ENCODE results near the gene STX19. TPM values are rescaled to one million over a fixed set of nuclear protein-coding genes. Genes with fewer than 3 reads are reported as not detected.

The STX19 gene
- total RNA-seq, 1 experiment from 2014 or later: not detected

GRCh38 chr3:94043285-94043684, 14.9 kb upstream of the STX19 start:
- Histone ChIP-seq H3K36me3 (ENCODE audit: insufficient read depth, low read length, poor library complexity, severe bottlenecking) (peaks cover 3% of the 10 kb centered on the region), H3K27me3 (replicated peaks; ENCODE audit: insufficient read depth, low read depth, low read length, poor library complexity) (no peaks in the 10 kb centered on the region), H3K27ac (ENCODE audit: low read depth, low read length, poor library complexity, severe bottlenecking) (no peak overlapping the region), H3K4me3 (ENCODE audit: low read depth, low read length, poor library complexity, severe bottlenecking) (no peak overlapping the region), H3K4me1 (ENCODE audit: insufficient read depth, low read length, poor library complexity, severe bottlenecking) (no peaks in the 10 kb centered on the region), H3K9me3 (ENCODE audit: low read depth, low read length, poor library complexity, severe bottlenecking) (no peaks in the 10 kb centered on the region)
- intact Hi-C loops (cut with micrococcal nuclease; ENCODE audit: unreplicated experiment): no loop called here
- no TSS peak for BruUV-seq (replicated peaks)
- no peak for TF ChIP-seq CTCF (conservative IDR thresholded peaks at IDR 0.05; ENCODE audit: low read depth, low read length)
- TF ChIP-seq EZH2 (IDR thresholded peaks at IDR 0.05; ENCODE audit: borderline replicate concordance, low read depth, low read length, poor library complexity, severe bottlenecking): no peak
- ChIA-PET CTCF (no interaction called here), POLR2A (ENCODE audit: low non-redundant PET) (no interaction called here)
- DNase-seq (ENCODE audit: low spot score): no peak

GRCh38 chr3:94036909-94037507, 8.6 kb upstream of the STX19 start:
- H3K27me3 ChIP-seq (replicated peaks; ENCODE audit: insufficient read depth, low read depth, low read length, poor library complexity): no peaks in the 10 kb centered on the region
- no peaks in the 10 kb centered on the region for H3K9me3 ChIP-seq (ENCODE audit: low read depth, low read length, poor library complexity, severe bottlenecking)
- BruUV-seq (replicated peaks): no TSS peak
- no peaks in the 10 kb centered on the region for H3K4me1 ChIP-seq (ENCODE audit: insufficient read depth, low read length, poor library complexity, severe bottlenecking)
- POLR2A ChIA-PET (ENCODE audit: low non-redundant PET): interaction anchor here (0.6 kb wide), 1 partner anchor 52 kb away, joined by 3 read pairs; no protein-coding TSS in a partner anchor
- no peak overlapping the region for H3K27ac ChIP-seq (ENCODE audit: low read depth, low read length, poor library complexity, severe bottlenecking)
- H3K36me3 ChIP-seq (ENCODE audit: insufficient read depth, low read length, poor library complexity, severe bottlenecking): no peaks in the 10 kb centered on the region
- DNase-seq (ENCODE audit: low spot score): peak; percentile 70
- intact Hi-C loops (cut with micrococcal nuclease; ENCODE audit: unreplicated experiment): no loop called here
- CTCF ChIA-PET: no interaction called here
- no peak overlapping the region for H3K4me3 ChIP-seq (ENCODE audit: low read depth, low read length, poor library complexity, severe bottlenecking)
- peak; percentile 69 for TF ChIP-seq CTCF (conservative IDR thresholded peaks at IDR 0.05; ENCODE audit: low read depth, low read length)
- TF ChIP-seq EZH2 (IDR thresholded peaks at IDR 0.05; ENCODE audit: borderline replicate concordance, low read depth, low read length, poor library complexity, severe bottlenecking): no peak

- H3K27ac ChIP-seq (ENCODE audit: low read depth, low read length, poor library complexity, severe bottlenecking): no peak overlapping the region
- H3K9me3 ChIP-seq (ENCODE audit: low read depth, low read length, poor library complexity, severe bottlenecking): no peaks in the 10 kb centered on the region
- intact Hi-C loops (cut with micrococcal nuclease; ENCODE audit: unreplicated experiment): no loop called here
- H3K4me1 ChIP-seq (ENCODE audit: insufficient read depth, low read length, poor library complexity, severe bottlenecking): no peaks in the 10 kb centered on the region
- H3K27me3 ChIP-seq (replicated peaks; ENCODE audit: insufficient read depth, low read depth, low read length, poor library complexity): no peaks in the 10 kb centered on the region
- no peak overlapping the region for H3K4me3 ChIP-seq (ENCODE audit: low read depth, low read length, poor library complexity, severe bottlenecking)
- H3K36me3 ChIP-seq (ENCODE audit: insufficient read depth, low read length, poor library complexity, severe bottlenecking): no peaks in the 10 kb centered on the region
- TF ChIP-seq EZH2 (IDR thresholded peaks at IDR 0.05; ENCODE audit: borderline replicate concordance, low read depth, low read length, poor library complexity, severe bottlenecking) (no peak), CTCF (conservative IDR thresholded peaks at IDR 0.05; ENCODE audit: low read depth, low read length) (no peak)
- ChIA-PET CTCF (no interaction called here), POLR2A (ENCODE audit: low non-redundant PET) (no interaction called here)
- no peak for DNase-seq (ENCODE audit: low spot score)
- BruUV-seq (replicated peaks): no TSS peak
Measured at GRCh38 chr3:94026623-94027022, 1.8 kb downstream of the STX19 start.

Measured in A673 (cell line).